HG02610 (cell line): ENCODE measurements around the gene BUD31.

Experiments
- ATAC-seq: cut with Tn5 transposase; IDR thresholded peaks from one replicate; pipeline ENCODE4 v1.9.1; 2021; ENCODE audit warnings: mild to moderate bottlenecking, moderate library complexity; ENCODE audit not compliant: unreplicated experiment

The BUD31 gene

GRCh38 chr7:99461221-99461620, 52.5 kb downstream of the BUD31 start:
- ATAC-seq = no peak

DNA sequence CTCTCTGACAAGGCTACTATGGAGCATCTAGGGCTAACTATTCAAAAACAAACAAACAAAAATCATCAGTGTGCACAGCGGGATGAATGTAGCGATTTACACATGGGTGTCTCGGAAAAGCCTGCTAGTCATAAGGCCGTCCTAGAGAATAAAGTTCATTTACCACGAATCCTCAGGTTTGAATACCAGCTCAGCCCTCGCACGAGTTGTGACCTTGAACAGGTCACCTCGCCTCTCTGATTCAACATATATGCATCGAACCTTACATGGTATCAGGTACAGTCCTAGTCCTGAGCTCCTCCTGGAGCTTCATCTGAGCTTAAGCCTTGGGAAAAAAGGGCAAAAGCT, 56.6 kb downstream of the BUD31 start:
- ATAC-seq = no peak

DNA sequence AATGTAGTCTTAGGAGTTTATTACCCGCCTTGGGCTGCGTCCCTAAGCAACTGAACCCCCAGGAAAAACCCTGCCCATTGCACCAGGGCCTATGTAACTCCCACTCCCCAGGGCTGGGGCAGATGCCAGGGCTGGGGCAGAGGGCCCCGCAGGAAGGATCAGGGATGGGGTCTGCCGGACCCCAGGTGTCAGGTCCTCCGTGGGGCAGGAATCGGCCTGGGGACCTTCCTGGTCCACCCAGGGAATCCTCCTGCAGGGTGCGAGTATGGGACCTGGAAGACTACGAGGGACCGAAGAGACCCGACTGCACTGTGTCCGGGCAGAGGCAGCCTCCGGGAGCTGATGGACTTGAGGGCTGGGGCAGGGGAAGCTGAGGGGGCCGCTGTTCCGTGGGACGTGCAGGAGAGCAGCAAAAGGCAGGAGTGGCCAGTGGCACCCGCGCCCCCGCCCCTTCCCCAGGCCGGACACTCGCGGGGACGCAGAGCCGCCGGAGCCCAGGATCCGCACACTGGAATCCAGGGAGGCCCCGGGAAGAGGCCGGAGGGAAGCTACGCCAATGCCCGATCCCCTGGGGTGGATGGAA, 59.7 kb downstream of the BUD31 start:
- ATAC-seq = no peak
